DND-41 (cell line): ENCODE data around the gene PDIA2.

Experiments used
- ATAC-seq: fragments of 200-7000 bp; cut with Tn5 transposase; 3 replicates; pipeline ENCODE4 v1.9.1; 2021; ENCODE audit warnings: low read depth; ENCODE audit not compliant: insufficient read depth
- DNase-seq: peaks from one replicate; pipeline ENCODE4 v3.0.0-alpha.2; 2020
- H2AFZ ChIP-seq: 2 replicates; pipeline ENCODE4 v1.6.0; 2012; ENCODE audit warnings: low read depth, low read length
- H3K27ac ChIP-seq: 2 replicates; pipeline ENCODE4 v1.5.1; 2012; ENCODE audit warnings: low read length, inconsistent platforms
- H3K27me3 ChIP-seq: fragments of 200-600 bp; sonication (generic); 2 replicates; pipeline ENCODE4 v1.6.0; 2012; ENCODE audit warnings: low read length, mild to moderate bottlenecking, inconsistent platforms; ENCODE audit not compliant: insufficient read depth, poor library complexity
- H3K36me3 ChIP-seq: 2 replicates; pipeline ENCODE4 v1.5.1; 2012; ENCODE audit warnings: low read length, inconsistent platforms; ENCODE audit not compliant: insufficient read depth
- H3K4me1 ChIP-seq: 2 replicates; pipeline ENCODE4 v1.5.1; 2012; ENCODE audit warnings: mild to moderate bottlenecking, low read length; ENCODE audit not compliant: insufficient read depth
- H3K4me2 ChIP-seq: 2 replicates; pipeline ENCODE4 v1.6.0; 2012; ENCODE audit warnings: mild to moderate bottlenecking, moderate library complexity, low read length, inconsistent platforms; ENCODE audit not compliant: insufficient read depth
- H3K4me3 ChIP-seq, 2 experiments: fragments of 200-600 bp in 1 of 2; shearing (Covaris generic) in 1 of 2; 2 replicates each; pipeline ENCODE4 v1.5.1; 2012 to 2016; ENCODE audit warnings: inconsistent platforms in 2 of 2, low read length in 2 of 2, mild to moderate bottlenecking in 2 of 2, low read depth in 1 of 2, moderate library complexity in 1 of 2
- H3K79me2 ChIP-seq: 2 replicates; pipeline ENCODE4 v1.6.0; 2012; ENCODE audit warnings: low read length, inconsistent platforms; ENCODE audit not compliant: insufficient read depth
- H3K9ac ChIP-seq: 2 replicates; pipeline ENCODE4 v1.6.0; 2012; ENCODE audit warnings: low read depth, mild to moderate bottlenecking, inconsistent platforms, low read length, moderate library complexity
- H3K9me3 ChIP-seq: 2 replicates; pipeline ENCODE4 v1.5.1; 2012; ENCODE audit warnings: low read length, moderate library complexity, mild to moderate bottlenecking, inconsistent platforms; ENCODE audit not compliant: insufficient read depth, severe bottlenecking
- H4K20me1 ChIP-seq: 2 replicates; pipeline ENCODE4 v1.6.0; 2012; ENCODE audit warnings: low read length; ENCODE audit not compliant: insufficient read depth
- CTCF ChIP-seq: IDR thresholded peaks from 2 replicates; pipeline ENCODE4 v1.5.1; 2012; ENCODE audit warnings: borderline replicate concordance, low read length, moderate library complexity, mild to moderate bottlenecking; ENCODE audit not compliant: poor library complexity, severe bottlenecking; ENCODE audit errors: extremely low read depth
- EZH2 ChIP-seq: IDR thresholded peaks from 3 replicates; pipeline ENCODE4 v1.6.1; 2012; ENCODE audit warnings: borderline replicate concordance, low read depth, mild to moderate bottlenecking, moderate library complexity, low read length, inconsistent platforms; ENCODE audit not compliant: severe bottlenecking

The PDIA2 gene

GRCh38 chr16:269061-269796 lies 13.7 kb upstream of the PDIA2 start:
- DNase-seq, result no peak
- Histone ChIP-seq H3K4me3 (no peak overlapping the region), H3K4me2 (no peak overlapping the region), H3K27me3 (no peaks in the 10 kb centered on the region), H3K9ac (no peak overlapping the region), H3K79me2 (no peaks in the 10 kb centered on the region), H3K36me3 (peaks cover 11% of the 10 kb centered on the region; the same call in 1 of the 2 replicates), H4K20me1 (peaks cover 3% of the 10 kb centered on the region; the same call in 1 of the 2 replicates), H3K27ac (no peak overlapping the region), H2AFZ (no peak overlapping the region), H3K9me3 (no peaks in the 10 kb centered on the region), H3K4me1 (no peaks in the 10 kb centered on the region)
- no peak for ATAC-seq
- TF ChIP-seq CTCF (no peak), EZH2 (no peak)

GRCh38 chr16:270381-271255 lies 12.3 kb upstream of the PDIA2 start:
- no peaks in the 10 kb centered on the region for H3K27me3 ChIP-seq
- no peak for TF ChIP-seq EZH2
- TF ChIP-seq CTCF, result no peak
- no peaks in the 10 kb centered on the region for H3K79me2 ChIP-seq

GRCh38 chr16:272633-273546 lies 10.1 kb upstream of the PDIA2 start:
- Histone ChIP-seq H3K9me3 (no peaks in the 10 kb centered on the region), H2AFZ (no peak overlapping the region), H3K79me2 (no peaks in the 10 kb centered on the region), H3K4me3 (no peak overlapping the region), H3K36me3 (no peaks in the 10 kb centered on the region), H3K27ac (no peak overlapping the region), H3K4me1 (no peaks in the 10 kb centered on the region), H3K9ac (no peak overlapping the region), H4K20me1 (peaks cover 4% of the 10 kb centered on the region; the same call in 1 of the 2 replicates), H3K4me2 (no peak overlapping the region), H3K27me3 (no peaks in the 10 kb centered on the region)
- ATAC-seq (no peak), DNase-seq (no peak)
- TF ChIP-seq EZH2 (no peak), CTCF (no peak)

More at GRCh38 chr16:270381-271255, 12.3 kb upstream of the PDIA2 start:
- H3K4me2 ChIP-seq, result no peak overlapping the region
- H2AFZ ChIP-seq, result no peak overlapping the region
- no peaks in the 10 kb centered on the region for H3K36me3 ChIP-seq
- no peak for DNase-seq
- H3K4me1 ChIP-seq, result no peaks in the 10 kb centered on the region
- ATAC-seq, result no peak
- no peak overlapping the region for H3K9ac ChIP-seq
- H3K4me3 ChIP-seq, result no peak overlapping the region
- no peak overlapping the region for H3K27ac ChIP-seq
- peaks cover 4% of the 10 kb centered on the region; the same call in 1 of the 2 replicates for H4K20me1 ChIP-seq
- no peaks in the 10 kb centered on the region for H3K9me3 ChIP-seq
